SK-N-SH treated with all-trans-retinoic acid at 6 μM for 48 hours (cell line): ENCODE data around the gene UBAP1.

Source experiments
- ATAC-seq: fragments of 200-7000 bp; cut with Tn5 transposase; 3 replicates; pipeline ENCODE4 v1.9.1; 2020; ENCODE audit warnings: mild to moderate bottlenecking, moderate library complexity
- BACH2 ChIP-seq: fragments of 250-450 bp; sonication (Bioruptor Pico); IDR thresholded peaks from 2 replicates; pipeline ENCODE4 v1.9.0; 2021; ENCODE audit warnings: mild to moderate bottlenecking, borderline replicate concordance
- CREB5 ChIP-seq: fragments of 250-450 bp; sonication (Bioruptor Pico); IDR thresholded peaks from 2 replicates; pipeline ENCODE4 v1.5.1; 2020; ENCODE audit warnings: low read depth, mild to moderate bottlenecking, moderate library complexity
- CSDC2 ChIP-seq: fragments of 250-450 bp; sonication (Bioruptor Pico); IDR thresholded peaks from 2 replicates; pipeline ENCODE4 v1.5.0; 2020; ENCODE audit warnings: mild to moderate bottlenecking, moderate library complexity
- CSRNP3 ChIP-seq: fragments of 250-450 bp; sonication (Bioruptor Pico); IDR thresholded peaks from 2 replicates; pipeline ENCODE4 v1.5.1; 2021; ENCODE audit warnings: mild to moderate bottlenecking, moderate library complexity
- GLIS3 ChIP-seq: fragments of 250-450 bp; sonication (Bioruptor Pico); IDR thresholded peaks from 2 replicates; pipeline ENCODE4 v1.5.0; 2020; ENCODE audit warnings: mild to moderate bottlenecking, moderate library complexity
- ISL1 ChIP-seq: fragments of 250-450 bp; sonication (Bioruptor Pico); IDR thresholded peaks from 2 replicates; pipeline ENCODE4 v2.1.2; 2022; ENCODE audit warnings: mild to moderate bottlenecking, moderate library complexity
- OSR1 ChIP-seq: fragments of 250-450 bp; sonication (Bioruptor Pico); IDR thresholded peaks from 2 replicates; pipeline ENCODE4 v1.8.0; 2022; ENCODE audit warnings: moderate library complexity, mild to moderate bottlenecking, inconsistent platforms
- PATZ1 ChIP-seq: fragments of 250-450 bp; sonication (Bioruptor Pico); IDR thresholded peaks from 2 replicates; pipeline ENCODE4 v1.8.0; 2020; ENCODE audit warnings: mild to moderate bottlenecking, moderate library complexity, borderline replicate concordance
- POU6F1 ChIP-seq: fragments of 250-450 bp; sonication (Bioruptor Pico); IDR thresholded peaks from 2 replicates; pipeline ENCODE4 v1.8.0; 2021; ENCODE audit warnings: low read depth, mild to moderate bottlenecking, moderate library complexity, borderline replicate concordance
- PPARA ChIP-seq: fragments of 250-450 bp; sonication (Bioruptor Pico); IDR thresholded peaks from 2 replicates; pipeline ENCODE4 v1.5.0; 2020; ENCODE audit warnings: mild to moderate bottlenecking, borderline replicate concordance
- RARB ChIP-seq: fragments of 250-450 bp; sonication (Bioruptor Pico); IDR thresholded peaks from 2 replicates; pipeline ENCODE4 v1.8.0; 2021; ENCODE audit warnings: mild to moderate bottlenecking, moderate library complexity
- SNAI2 ChIP-seq: fragments of 250-450 bp; sonication (Bioruptor Pico); IDR thresholded peaks from 2 replicates; pipeline ENCODE4 v1.5.0; 2020; ENCODE audit warnings: mild to moderate bottlenecking, moderate library complexity
- TCF4 ChIP-seq: fragments of 250-450 bp; sonication (Bioruptor Pico); IDR thresholded peaks from 2 replicates; pipeline ENCODE4 v1.8.0; 2021; ENCODE audit warnings: mild to moderate bottlenecking, moderate library complexity, borderline replicate concordance
- TSHZ2 ChIP-seq: fragments of 250-450 bp; sonication (Bioruptor Pico); IDR thresholded peaks from 2 replicates; pipeline ENCODE4 v1.5.0; 2020; ENCODE audit warnings: mild to moderate bottlenecking, moderate library complexity
- ZFP3 ChIP-seq: fragments of 250-450 bp; sonication (Bioruptor Pico); IDR thresholded peaks from 2 replicates; pipeline ENCODE4 v1.5.0; 2020; ENCODE audit warnings: mild to moderate bottlenecking, moderate library complexity
- ZFP30 ChIP-seq: fragments of 450-650 bp; formaldehyde crosslinking; IDR thresholded peaks from 2 replicates; pipeline ENCODE4 v1.5.0; 2022; ENCODE audit warnings: mild to moderate bottlenecking, moderate library complexity
- ZNF565 ChIP-seq: fragments of 450-650 bp; formaldehyde crosslinking; conservative IDR thresholded peaks from 2 replicates; pipeline ENCODE4 v1.5.0; 2020; ENCODE audit warnings: low read depth, mild to moderate bottlenecking, moderate library complexity
- ZNF70 ChIP-seq: fragments of 450-650 bp; formaldehyde crosslinking; IDR thresholded peaks from 2 replicates; pipeline ENCODE4 v1.5.0; 2020; ENCODE audit warnings: mild to moderate bottlenecking, moderate library complexity
- ZNF8 ChIP-seq: fragments of 450-650 bp; formaldehyde crosslinking; IDR thresholded peaks from 2 replicates; pipeline ENCODE4 v1.5.0; 2020; ENCODE audit warnings: mild to moderate bottlenecking, moderate library complexity

UBAP1 gene

GRCh38 chr9:34289159-34289558, 110.3 kb downstream of the UBAP1 start:
- ATAC-seq: no peak
- no peak for TF ChIP-seq RARB (CRISPR knock-in tag)
- no peak for TF ChIP-seq CREB5 (CRISPR knock-in tag)
- no peak for TF ChIP-seq CSDC2 (CRISPR knock-in tag)
- no peak for TF ChIP-seq ZFP30 (CRISPR knock-in tag)
- TF ChIP-seq POU6F1 (CRISPR knock-in tag): no peak
- TF ChIP-seq ZNF8 (CRISPR knock-in tag): no peak
- TF ChIP-seq ZNF565 (CRISPR knock-in tag): no peak
- TF ChIP-seq TCF4 (CRISPR knock-in tag): no peak
- TF ChIP-seq ZFP3 (CRISPR knock-in tag): no peak
- TF ChIP-seq OSR1 (CRISPR knock-in tag): no peak
- TF ChIP-seq GLIS3 (CRISPR knock-in tag): no peak
- TF ChIP-seq PATZ1 (CRISPR knock-in tag): no peak
- no peak for TF ChIP-seq ISL1 (CRISPR knock-in tag)
- TF ChIP-seq BACH2 (CRISPR knock-in tag): no peak

- ATAC-seq: no peak
- no peak for TF ChIP-seq ZNF8 (CRISPR knock-in tag)
Observed at GRCh38 chr9:34291023-34291422, 112.2 kb downstream of the UBAP1 start.

- ATAC-seq: no peak
- TF ChIP-seq ZNF70 (CRISPR knock-in tag): no peak
- no peak for TF ChIP-seq RARB (CRISPR knock-in tag)
- TF ChIP-seq CSDC2 (CRISPR knock-in tag): no peak
- no peak for TF ChIP-seq PPARA (CRISPR knock-in tag)
- TF ChIP-seq TSHZ2: no peak
- TF ChIP-seq CSRNP3: no peak
- TF ChIP-seq PATZ1 (CRISPR knock-in tag): no peak
- TF ChIP-seq ZFP30 (CRISPR knock-in tag): no peak
- TF ChIP-seq OSR1 (CRISPR knock-in tag): no peak
- no peak for TF ChIP-seq ZFP3 (CRISPR knock-in tag)
- no peak for TF ChIP-seq SNAI2 (CRISPR knock-in tag)
Observed at GRCh38 chr9:34291423-34291822, 112.6 kb downstream of the UBAP1 start.
